MM.1S (cell line): ENCODE results near the gene BAIAP3.
A peak's percentile ranks its signal among the peaks of the same experiment; 100 is the strongest.

ENCODE experiments used
- EZH2 ChIP-seq: fragments of 300-600 bp; sonication (generic); optimal IDR thresholded peaks from 2 replicates; pipeline ENCODE3; 2017; ENCODE audit warnings: low read depth, mild to moderate bottlenecking, antibody characterized with exemption, low read length, mixed read lengths
- EZH2phosphoT487 ChIP-seq: fragments of 300-600 bp; sonication (generic); IDR thresholded peaks from 2 replicates; pipeline ENCODE4 v1.6.1; 2018; ENCODE audit warnings: antibody characterized with exemption, low read length
- TF ChIP-seq, protein P1 (sequence below): fragments of 300-600 bp; sonication (generic); IDR thresholded peaks from 2 replicates; pipeline ENCODE4 v1.5.1; 2016; ENCODE audit warnings: antibody characterized with exemption, low read length, mixed read lengths

DNA sequence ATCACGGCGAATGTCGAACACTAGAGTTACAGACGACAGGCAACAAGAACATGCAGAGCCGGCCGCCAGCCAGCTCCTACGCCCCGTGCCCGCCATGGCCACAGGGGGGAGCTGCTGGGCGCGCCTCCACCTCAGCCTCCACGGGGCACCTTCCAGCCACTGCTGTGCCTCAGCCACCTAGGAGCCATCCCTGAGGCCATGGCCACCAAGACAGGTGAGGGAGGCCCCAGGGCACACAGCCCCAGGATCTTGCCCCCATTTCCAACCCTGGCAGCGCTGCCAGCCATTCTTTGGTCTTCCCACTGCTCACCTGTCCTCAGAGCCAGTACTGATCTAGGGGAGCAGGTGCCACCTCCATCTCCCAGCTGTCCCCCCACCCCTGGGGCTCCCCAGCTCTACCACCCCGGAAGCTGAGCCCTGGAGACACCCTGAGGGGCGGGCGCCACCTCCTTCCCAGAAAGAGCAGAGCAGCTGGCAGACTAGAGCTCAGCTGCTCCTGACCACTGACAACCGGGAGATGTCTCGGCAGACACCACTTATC is 30.1 kb downstream of the BAIAP3 start:
- TF ChIP-seq, protein P1, sequence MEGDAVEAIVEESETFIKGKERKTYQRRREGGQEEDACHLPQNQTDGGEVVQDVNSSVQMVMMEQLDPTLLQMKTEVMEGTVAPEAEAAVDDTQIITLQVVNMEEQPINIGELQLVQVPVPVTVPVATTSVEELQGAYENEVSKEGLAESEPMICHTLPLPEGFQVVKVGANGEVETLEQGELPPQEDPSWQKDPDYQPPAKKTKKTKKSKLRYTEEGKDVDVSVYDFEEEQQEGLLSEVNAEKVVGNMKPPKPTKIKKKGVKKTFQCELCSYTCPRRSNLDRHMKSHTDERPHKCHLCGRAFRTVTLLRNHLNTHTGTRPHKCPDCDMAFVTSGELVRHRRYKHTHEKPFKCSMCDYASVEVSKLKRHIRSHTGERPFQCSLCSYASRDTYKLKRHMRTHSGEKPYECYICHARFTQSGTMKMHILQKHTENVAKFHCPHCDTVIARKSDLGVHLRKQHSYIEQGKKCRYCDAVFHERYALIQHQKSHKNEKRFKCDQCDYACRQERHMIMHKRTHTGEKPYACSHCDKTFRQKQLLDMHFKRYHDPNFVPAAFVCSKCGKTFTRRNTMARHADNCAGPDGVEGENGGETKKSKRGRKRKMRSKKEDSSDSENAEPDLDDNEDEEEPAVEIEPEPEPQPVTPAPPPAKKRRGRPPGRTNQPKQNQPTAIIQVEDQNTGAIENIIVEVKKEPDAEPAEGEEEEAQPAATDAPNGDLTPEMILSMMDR = peak; percentile 56
- TF ChIP-seq EZH2 (no peak), EZH2phosphoT487 (no peak)
